T-helper 1 cell treated with Interleukin-12 subunit alpha and Interleukin-12 subunit beta and Interleukin-4 antibody, amounts not matched to agents 30 μg/mL and 1 μg/mL, for 36 hours (primary cell): ENCODE results near the gene TGIF2.
A peak's percentile ranks its signal among the peaks of the same experiment; 100 is the strongest.

Experiments
- H3K27ac Mint-ChIP-seq: one replicate; pipeline ENCODE4 v1.8.0; 2021; ENCODE audit warnings: mild to moderate bottlenecking, mixed read lengths
- H3K27me3 Mint-ChIP-seq: one replicate; pipeline ENCODE4 v1.8.0; 2021; ENCODE audit warnings: low read depth, mixed read lengths
- H3K36me3 Mint-ChIP-seq: one replicate; pipeline ENCODE4 v1.8.0; 2021; ENCODE audit warnings: low read depth, mixed read lengths
- H3K4me1 Mint-ChIP-seq: one replicate; pipeline ENCODE4 v1.8.0; 2021; ENCODE audit warnings: low read depth, mixed read lengths
- H3K4me3 Mint-ChIP-seq: one replicate; pipeline ENCODE4 v1.8.0; 2021; ENCODE audit warnings: mild to moderate bottlenecking, moderate library complexity, mixed read lengths
- H3K9me3 Mint-ChIP-seq: one replicate; pipeline ENCODE4 v1.8.0; 2021; ENCODE audit warnings: mixed read lengths

TGIF2 gene

GRCh38 chr20:36573103-36573797 is at the start of gene TGIF2:
TGIF2 (plus strand) TSS chr20:36573597; CDS start chr20:36578775, 5,178 bp downstream.
- Mint-ChIP-seq H3K27me3 (no peaks in the 10 kb centered on the region), H3K27ac (peak within 1 kb of the TSS; percentile 98), H3K4me1 (peaks cover 33% of the 10 kb centered on the region), H3K9me3 (no peaks in the 10 kb centered on the region), H3K4me3 (peak within 1 kb of the TSS; percentile 100), H3K36me3 (peaks cover 16% of the 10 kb centered on the region)

GRCh38 chr20:36525620-36526365 is 47.6 kb upstream of the TGIF2 start:
- no peaks in the 10 kb centered on the region for H3K9me3 Mint-ChIP-seq
- H3K4me1 Mint-ChIP-seq: no peaks in the 10 kb centered on the region
- no peak overlapping the region for H3K4me3 Mint-ChIP-seq
- H3K36me3 Mint-ChIP-seq: peaks cover 21% of the 10 kb centered on the region
- H3K27ac Mint-ChIP-seq: no peak overlapping the region
- no peaks in the 10 kb centered on the region for H3K27me3 Mint-ChIP-seq

GRCh38 chr20:36526521-36527011 is 46.8 kb upstream of the TGIF2 start:
- peaks cover 17% of the 10 kb centered on the region for H3K36me3 Mint-ChIP-seq
- no peaks in the 10 kb centered on the region for H3K27me3 Mint-ChIP-seq
- no peak overlapping the region for H3K4me3 Mint-ChIP-seq
- no peaks in the 10 kb centered on the region for H3K9me3 Mint-ChIP-seq
- H3K4me1 Mint-ChIP-seq: no peaks in the 10 kb centered on the region
- H3K27ac Mint-ChIP-seq: no peak overlapping the region

- Mint-ChIP-seq H3K9me3 (no peaks in the 10 kb centered on the region), H3K36me3 (peaks cover 15% of the 10 kb centered on the region), H3K27ac (no peak overlapping the region), H3K4me1 (no peaks in the 10 kb centered on the region), H3K27me3 (no peaks in the 10 kb centered on the region), H3K4me3 (no peak overlapping the region)
Measured at GRCh38 chr20:36527331-36528125, 45.9 kb upstream of the TGIF2 start.

- Mint-ChIP-seq H3K27me3 (no peaks in the 10 kb centered on the region), H3K4me3 (no peak overlapping the region), H3K4me1 (no peaks in the 10 kb centered on the region), H3K9me3 (no peaks in the 10 kb centered on the region), H3K36me3 (peaks cover 15% of the 10 kb centered on the region), H3K27ac (no peak overlapping the region)
Measured at GRCh38 chr20:36528176-36528874, 45.1 kb upstream of the TGIF2 start.

DNA sequence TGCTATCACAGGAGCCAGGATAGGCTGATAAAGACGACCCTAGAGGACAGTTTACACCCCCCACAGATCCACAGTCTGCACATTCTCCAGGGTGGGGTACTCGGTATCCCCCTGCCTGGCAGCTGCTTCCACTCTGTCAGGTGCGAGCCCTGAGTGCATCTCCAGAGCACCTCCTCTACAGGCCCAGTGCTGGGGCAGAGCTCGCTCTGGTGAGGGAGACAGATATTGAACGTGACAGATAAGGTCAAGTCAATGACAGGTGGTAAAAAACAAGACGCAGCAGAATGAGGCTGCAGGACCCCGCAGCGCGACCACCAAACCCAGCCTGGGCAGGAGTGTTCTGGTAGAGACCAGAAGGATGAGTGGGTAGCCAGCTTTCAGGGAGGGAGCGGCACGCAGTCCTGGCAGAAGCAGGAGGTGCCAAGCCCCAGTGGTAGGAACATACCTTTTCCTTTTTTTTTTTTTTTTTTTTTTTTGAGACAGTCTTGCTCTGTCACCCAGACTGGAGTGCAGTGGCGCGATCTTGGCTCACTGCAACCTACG is 44.5 kb upstream of the TGIF2 start:
- Mint-ChIP-seq H3K9me3 (no peaks in the 10 kb centered on the region), H3K27me3 (no peaks in the 10 kb centered on the region), H3K27ac (no peak overlapping the region), H3K4me1 (no peaks in the 10 kb centered on the region), H3K36me3 (peaks cover 13% of the 10 kb centered on the region), H3K4me3 (no peak overlapping the region)

- H3K9me3 Mint-ChIP-seq: no peaks in the 10 kb centered on the region
- H3K4me3 Mint-ChIP-seq: no peak overlapping the region
- no peak overlapping the region for H3K27ac Mint-ChIP-seq
- no peaks in the 10 kb centered on the region for H3K27me3 Mint-ChIP-seq
- H3K36me3 Mint-ChIP-seq: peaks cover 2% of the 10 kb centered on the region
- H3K4me1 Mint-ChIP-seq: no peaks in the 10 kb centered on the region
Measured at GRCh38 chr20:36532388-36532787, 41.0 kb upstream of the TGIF2 start.

GRCh38 chr20:36532822-36533221 is 40.6 kb upstream of the TGIF2 start:
- no peak overlapping the region for H3K27ac Mint-ChIP-seq
- H3K4me1 Mint-ChIP-seq: no peaks in the 10 kb centered on the region
- H3K27me3 Mint-ChIP-seq: no peaks in the 10 kb centered on the region
- H3K36me3 Mint-ChIP-seq: no peaks in the 10 kb centered on the region
- H3K9me3 Mint-ChIP-seq: no peaks in the 10 kb centered on the region
- no peak overlapping the region for H3K4me3 Mint-ChIP-seq

DNA sequence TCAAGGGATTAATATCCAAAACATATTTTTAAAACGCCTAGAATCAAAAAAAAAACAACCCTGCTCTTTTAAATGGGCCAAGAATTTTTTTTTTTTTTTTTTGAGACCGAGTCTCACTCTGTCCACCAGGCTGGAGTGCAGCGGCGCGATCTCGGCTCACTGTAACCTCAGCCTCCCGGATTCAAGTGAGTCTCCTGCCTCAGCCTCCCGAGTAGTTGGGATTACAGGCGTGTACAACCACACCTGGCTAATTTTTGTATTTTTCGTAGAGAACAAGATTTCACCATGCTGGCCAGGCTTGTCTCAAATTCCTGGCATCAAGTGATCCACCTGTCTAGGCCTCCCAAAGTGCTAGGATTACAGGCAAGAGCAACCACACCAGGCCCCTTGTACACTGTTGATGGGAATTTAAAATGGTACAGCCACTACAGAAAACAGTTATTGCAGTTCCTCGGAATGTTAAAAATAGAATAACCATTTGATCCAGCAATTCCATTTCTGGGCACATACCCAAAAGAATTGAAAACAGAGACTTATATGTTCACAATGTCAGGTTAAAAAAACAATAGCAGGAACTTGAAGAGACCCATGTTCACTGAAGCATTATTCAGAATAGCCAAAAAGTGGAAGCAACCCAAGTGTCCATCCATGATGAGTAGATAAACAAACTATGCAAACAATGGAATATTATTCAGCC is 35.2 kb upstream of the TGIF2 start:
- H3K4me3 Mint-ChIP-seq: no peak overlapping the region
- H3K4me1 Mint-ChIP-seq: no peaks in the 10 kb centered on the region
- H3K36me3 Mint-ChIP-seq: no peaks in the 10 kb centered on the region
- H3K9me3 Mint-ChIP-seq: no peaks in the 10 kb centered on the region
- H3K27me3 Mint-ChIP-seq: peaks cover 9% of the 10 kb centered on the region
- H3K27ac Mint-ChIP-seq: no peak overlapping the region

- H3K27ac Mint-ChIP-seq: no peak overlapping the region
- H3K36me3 Mint-ChIP-seq: no peaks in the 10 kb centered on the region
- no peak overlapping the region for H3K4me3 Mint-ChIP-seq
- H3K27me3 Mint-ChIP-seq: peaks cover 9% of the 10 kb centered on the region
- H3K4me1 Mint-ChIP-seq: no peaks in the 10 kb centered on the region
- no peaks in the 10 kb centered on the region for H3K9me3 Mint-ChIP-seq
Measured at GRCh38 chr20:36540551-36541211, 32.7 kb upstream of the TGIF2 start.

DNA sequence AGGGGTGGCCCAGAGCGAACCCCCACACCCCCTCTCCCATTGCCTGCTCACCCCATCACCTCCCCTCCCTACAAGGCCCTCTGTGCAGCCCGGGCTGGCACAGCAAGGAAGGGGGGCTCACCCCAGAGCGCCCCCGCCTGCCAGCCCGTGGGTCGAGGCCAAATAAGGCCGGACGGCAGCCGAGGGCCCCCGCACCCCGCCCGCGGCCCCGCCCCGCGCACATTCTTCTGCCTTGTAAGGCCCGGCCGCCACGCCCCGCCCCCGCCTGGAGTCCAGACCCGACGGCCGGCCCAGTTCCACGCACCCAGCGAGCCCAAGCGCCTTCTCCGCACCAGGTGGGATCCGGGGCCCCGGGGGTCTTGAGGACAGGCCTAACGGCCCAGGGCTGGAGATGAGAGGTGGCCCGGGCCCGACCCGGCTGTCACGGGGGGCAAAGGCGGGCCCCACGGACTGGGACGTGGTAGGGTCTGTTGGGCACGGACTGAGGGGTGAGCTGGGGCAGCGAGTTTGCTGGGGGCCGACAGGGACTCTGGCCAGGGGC is 32.1 kb upstream of the TGIF2 start, which contains the start of gene MYL9:
Gene MYL9 (plus strand): TSS at position 293 of the 541 bp plus-strand sequence. CDS start 3,366 bp downstream, outside the sequence.
- H3K4me1 Mint-ChIP-seq: no peaks in the 10 kb centered on the region
- H3K27me3 Mint-ChIP-seq: peaks cover 9% of the 10 kb centered on the region
- H3K9me3 Mint-ChIP-seq: no peaks in the 10 kb centered on the region
- H3K4me3 Mint-ChIP-seq: no peak within 1 kb of the TSS
- H3K27ac Mint-ChIP-seq: no peak within 1 kb of the TSS
- H3K36me3 Mint-ChIP-seq: no peaks in the 10 kb centered on the region

DNA sequence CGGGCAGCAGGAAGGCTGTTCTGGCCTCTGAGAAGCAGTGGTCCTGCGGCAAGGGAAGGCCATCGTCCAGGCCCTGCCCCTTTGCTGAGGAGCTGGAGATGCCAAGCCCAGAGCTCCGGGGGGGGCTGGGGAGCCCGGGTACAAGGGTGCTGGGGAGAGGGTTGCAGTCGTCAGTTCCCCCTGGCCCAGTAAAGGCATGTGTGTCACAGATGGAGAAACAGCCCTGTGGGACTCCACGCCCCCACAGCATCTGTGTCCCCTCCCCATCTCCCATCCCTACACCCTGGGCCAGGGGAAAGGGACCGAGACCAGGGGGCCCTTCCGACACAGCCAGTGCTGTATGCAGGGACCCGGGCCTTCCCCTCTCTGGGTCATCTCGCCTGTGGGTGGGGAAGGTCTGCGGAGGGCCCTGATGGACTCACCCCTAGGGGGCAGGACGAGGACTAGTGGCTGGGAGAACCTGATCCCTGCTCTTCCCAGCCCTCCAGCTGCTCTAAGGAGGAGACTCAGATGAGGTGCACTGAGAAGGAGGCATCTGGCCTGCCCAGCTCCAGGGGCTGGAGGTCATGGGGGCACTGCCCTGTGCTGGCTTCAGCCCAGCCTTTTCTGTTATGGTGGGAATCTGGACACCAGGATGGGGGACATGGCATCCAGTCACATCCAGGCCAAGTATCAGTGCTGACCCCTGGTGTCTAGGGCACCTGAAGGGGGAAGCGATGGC is 31.5 kb upstream of the TGIF2 start:
- Mint-ChIP-seq H3K4me3 (no peak overlapping the region), H3K36me3 (no peaks in the 10 kb centered on the region), H3K27me3 (peaks cover 9% of the 10 kb centered on the region), H3K4me1 (no peaks in the 10 kb centered on the region), H3K27ac (no peak overlapping the region), H3K9me3 (no peaks in the 10 kb centered on the region)
